HEK293T (cell line): ENCODE measurements around the gene CDK5R2.

Experiments
- CTCF ChIA-PET: fragments of 350-600 bp; formaldehyde crosslinking; extraction: SDS; loops from one replicate; lab custom pipeline; 2021; ENCODE audit warnings: antibody characterized with exemption, inconsistent platforms; lab: Yijun Ruan, JAX
- POLR2A ChIA-PET: fragments of 350-600 bp; formaldehyde crosslinking; extraction: SDS; loops from one replicate; lab custom pipeline; 2020; ENCODE audit warnings: antibody characterized with exemption, inconsistent platforms; lab: Yijun Ruan, JAX
- DNase-seq: peaks from one replicate; pipeline ENCODE4 v3.0.0; 2012; ENCODE audit warnings: mixed read lengths; ENCODE audit errors: extremely low spot score
- ARNT ChIP-seq: fragments of 450-650 bp; IDR thresholded peaks from 2 replicates; pipeline ENCODE4 v1.6.1; 2017; ENCODE audit warnings: mild to moderate bottlenecking
- BHLHE40 ChIP-seq: fragments of 450-650 bp; IDR thresholded peaks from 2 replicates; pipeline ENCODE4 v1.6.1; 2016; ENCODE audit warnings: mild to moderate bottlenecking, moderate library complexity, borderline replicate concordance
- CTBP1 ChIP-seq: fragments of 450-650 bp; IDR thresholded peaks from 2 replicates; pipeline ENCODE4 v1.6.1; 2016; ENCODE audit warnings: borderline replicate concordance
- ELF4 ChIP-seq: fragments of 450-650 bp; IDR thresholded peaks from 2 replicates; pipeline ENCODE4 v1.6.1; 2017; ENCODE audit warnings: antibody characterized with exemption
- FOXA1 ChIP-seq: fragments of 450-650 bp; IDR thresholded peaks from 2 replicates; pipeline ENCODE4 v1.6.1; 2016; ENCODE audit warnings: mild to moderate bottlenecking
- FOXK2 ChIP-seq: fragments of 450-650 bp; IDR thresholded peaks from 2 replicates; pipeline ENCODE4 v1.6.1; 2016; ENCODE audit warnings: mild to moderate bottlenecking
- FOXM1 ChIP-seq: fragments of 450-650 bp; IDR thresholded peaks from 2 replicates; pipeline ENCODE4 v1.6.1; 2017; ENCODE audit warnings: mild to moderate bottlenecking, borderline replicate concordance
- HDGF ChIP-seq: fragments of 450-650 bp; IDR thresholded peaks from 2 replicates; pipeline ENCODE4 v1.6.1; 2017; ENCODE audit warnings: antibody characterized with exemption, borderline replicate concordance
- L3MBTL2 ChIP-seq: fragments of 450-650 bp; conservative IDR thresholded peaks from 2 replicates; pipeline ENCODE4 v1.6.1; 2016; ENCODE audit warnings: mild to moderate bottlenecking
- LEF1 ChIP-seq: fragments of 450-650 bp; IDR thresholded peaks from 2 replicates; pipeline ENCODE4 v1.6.1; 2017; ENCODE audit warnings: mild to moderate bottlenecking, borderline replicate concordance
- NFRKB ChIP-seq: fragments of 450-650 bp; IDR thresholded peaks from 2 replicates; pipeline ENCODE4 v1.6.1; 2016; ENCODE audit warnings: mild to moderate bottlenecking, moderate library complexity
- PKNOX1 ChIP-seq: fragments of 450-650 bp; IDR thresholded peaks from 2 replicates; pipeline ENCODE4 v1.6.1; 2016
- SP1 ChIP-seq: fragments of 450-650 bp; IDR thresholded peaks from 2 replicates; pipeline ENCODE4 v1.6.1; 2017
- SUZ12 ChIP-seq: fragments of 450-650 bp; IDR thresholded peaks from 2 replicates; pipeline ENCODE4 v1.6.1; 2016; ENCODE audit warnings: mild to moderate bottlenecking
- TARDBP ChIP-seq: fragments of 450-650 bp; IDR thresholded peaks from 2 replicates; pipeline ENCODE4 v1.6.1; 2016
- ZNF384 ChIP-seq: fragments of 450-650 bp; IDR thresholded peaks from 2 replicates; pipeline ENCODE4 v1.6.1; 2016

Gene CDK5R2

GRCh38 chr2:218959141-218959731 lies at the start of gene CDK5R2:
TSS of gene CDK5R2 (plus strand) at chr2:218959666. CDS start at chr2:218959821, 155 bp downstream.
- peak; percentile 99 for DNase-seq
- no peak for TF ChIP-seq ELF4
- peak; percentile 99 for TF ChIP-seq PKNOX1
- ChIA-PET POLR2A (interaction anchor here (0.7 to 1.3 kb wide), 8 partner anchors 9 to 217 kb away, joined by 3 to 5 read pairs (median 4); partner anchors contain the start of gene CNPPD1), CTCF (interaction anchor here (0.6 to 1.5 kb wide), 4 partner anchors 21 to 246 kb away, joined by 3 to 7 read pairs (median 4); no protein-coding TSS in a partner anchor)

GRCh38 chr2:218910741-218911140 lies 48.7 kb upstream of the CDK5R2 start:
- CTCF ChIA-PET, result interaction anchor here (1.2 to 2.2 kb wide), 2 partner anchors 13 to 57 kb away, joined by 3 to 11 read pairs; no protein-coding TSS in a partner anchor
- TF ChIP-seq CTBP1, result no peak
- TF ChIP-seq LEF1, result no peak
- TF ChIP-seq ELF4, result no peak
- POLR2A ChIA-PET, result no interaction called here
- DNase-seq, result no peak

GRCh38 chr2:218920504-218920903 lies 39.0 kb upstream of the CDK5R2 start:
- TF ChIP-seq HDGF (no peak), L3MBTL2 (no peak), LEF1 (no peak)
- ChIA-PET POLR2A (no interaction called here), CTCF (no interaction called here)
- DNase-seq, result no peak

GRCh38 chr2:218924757-218925156 lies 34.7 kb upstream of the CDK5R2 start:
- CTCF ChIA-PET, result no interaction called here
- no peak for DNase-seq
- TF ChIP-seq FOXK2 (no peak), TARDBP (no peak), ZNF384 (no peak), ELF4 (no peak), SUZ12 (no peak), FOXM1 (no peak), PKNOX1 (no peak), L3MBTL2 (no peak), FOXA1 (no peak), LEF1 (no peak), BHLHE40 (no peak), HDGF (no peak), SP1 (no peak), CTBP1 (no peak), NFRKB (no peak), ARNT (no peak)
- POLR2A ChIA-PET, result no interaction called here

GRCh38 chr2:218925434-218925833 lies 34.0 kb upstream of the CDK5R2 start:
- DNase-seq, result no peak
- POLR2A ChIA-PET, result no interaction called here
- TF ChIP-seq FOXA1 (no peak), LEF1 (no peak), SUZ12 (no peak), L3MBTL2 (no peak), ARNT (no peak), SP1 (no peak), ZNF384 (no peak), FOXK2 (no peak), PKNOX1 (no peak), FOXM1 (no peak), ELF4 (no peak), TARDBP (no peak)
- CTCF ChIA-PET, result no interaction called here

GRCh38 chr2:218927422-218927821 lies 32.0 kb upstream of the CDK5R2 start:
- no peak for DNase-seq
- POLR2A ChIA-PET, result interaction anchor here (1.5 kb wide), 1 partner anchor 18 kb away, joined by 5 read pairs; no protein-coding TSS in a partner anchor
- CTCF ChIA-PET, result interaction anchor here (0.7 kb wide), 1 partner anchor 30 kb away, joined by 6 read pairs; no protein-coding TSS in a partner anchor
- no peak for TF ChIP-seq PKNOX1
- no peak for TF ChIP-seq SP1
- no peak for TF ChIP-seq FOXK2
- no peak for TF ChIP-seq FOXM1
- no peak for TF ChIP-seq NFRKB
- TF ChIP-seq ZNF384, result no peak
- TF ChIP-seq LEF1, result no peak
- no peak for TF ChIP-seq CTBP1
- TF ChIP-seq ARNT, result no peak
- no peak for TF ChIP-seq BHLHE40
- no peak for TF ChIP-seq TARDBP
- no peak for TF ChIP-seq L3MBTL2
- no peak for TF ChIP-seq HDGF
